SK-N-SH (cell line): ENCODE data around the gene CEL.

ENCODE experiments used
- CHD2 ChIP-seq: fragments of 150-350 bp; IDR thresholded peaks from 2 replicates; pipeline ENCODE4 v1.6.1; 2018; ENCODE audit warnings: low read length; ENCODE audit not compliant: partially characterized antibody
- EP300 ChIP-seq, 2 experiments: IDR thresholded peaks; 2 replicates each; pipeline versions ENCODE4 v1.4.0 to v1.6.1; 2012; ENCODE audit warnings: borderline replicate concordance in 1 of 2, low read depth in 1 of 2, low read length in 1 of 2
- GABPA ChIP-seq: IDR thresholded peaks from 2 replicates; pipeline ENCODE4 v1.4.0; 2012; ENCODE audit warnings: low read depth, mild to moderate bottlenecking
- GATA2 ChIP-seq: sonication (generic); formaldehyde crosslinking; IDR thresholded peaks from 2 replicates; pipeline ENCODE4 v1.5.0; 2020; ENCODE audit warnings: mild to moderate bottlenecking, missing genetic modification reagents
- RCOR1 ChIP-seq: fragments of 150-350 bp; IDR thresholded peaks from 2 replicates; pipeline ENCODE4 v1.6.1; 2017; ENCODE audit warnings: antibody characterized with exemption, low read length
- TAF1 ChIP-seq: IDR thresholded peaks from 2 replicates; pipeline ENCODE4 v1.6.1; 2012; ENCODE audit warnings: low read depth, mild to moderate bottlenecking, low read length, moderate library complexity, borderline replicate concordance
- TF ChIP-seq, protein P1 (sequence below): fragments of 200-600 bp; sonication (generic); IDR thresholded peaks from 2 replicates; pipeline ENCODE4 v1.6.1; 2017; ENCODE audit warnings: antibody characterized with exemption, mild to moderate bottlenecking, moderate library complexity
- TF ChIP-seq, protein P2 (sequence below): IDR thresholded peaks from 2 replicates; pipeline ENCODE4 v1.6.1; 2012; ENCODE audit warnings: mild to moderate bottlenecking, low read depth, low read length, moderate library complexity

DNA sequence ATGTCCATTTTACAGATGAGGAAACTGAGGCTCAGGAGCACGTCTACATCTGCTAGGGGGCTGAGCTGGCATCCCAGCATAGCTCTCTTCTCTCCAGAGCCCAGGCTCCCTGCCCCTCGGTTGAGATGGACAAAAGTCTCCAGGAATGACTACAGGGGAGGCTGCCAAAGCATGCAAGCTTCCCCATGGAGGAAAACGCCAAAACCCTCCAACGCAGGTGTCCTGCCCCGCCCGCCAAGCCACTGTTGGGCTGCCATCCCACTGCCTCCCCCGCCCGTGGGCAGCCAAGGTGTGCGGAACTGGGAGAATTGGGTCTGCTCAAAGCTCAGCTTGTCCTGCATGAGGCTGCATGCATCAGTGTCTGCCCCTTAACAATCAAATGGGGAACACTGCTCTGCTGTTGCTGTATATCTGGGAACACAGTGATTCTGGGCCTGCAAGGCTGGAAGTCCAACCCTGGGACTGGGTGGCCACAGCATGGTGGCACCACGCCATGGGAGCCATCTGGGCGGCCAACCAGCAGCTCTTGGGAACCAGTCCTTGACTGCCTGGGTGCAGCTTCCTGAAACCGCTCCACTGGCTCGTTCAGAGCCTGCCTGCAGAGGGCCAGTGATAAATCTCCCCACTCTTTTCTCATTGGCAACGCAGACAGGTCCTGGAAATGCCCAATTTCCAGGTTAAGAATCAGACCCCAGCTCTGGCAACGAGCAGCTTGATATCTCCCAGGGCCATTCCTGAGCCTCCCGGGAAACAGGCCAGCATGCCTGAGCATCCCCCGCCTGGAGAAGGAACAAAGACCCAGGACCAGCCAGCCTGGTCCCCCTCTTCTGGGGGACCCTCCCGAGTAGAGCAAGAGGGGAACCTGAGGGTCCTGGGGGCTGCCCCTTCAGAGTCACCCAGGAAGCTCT, 55.7 kb downstream of the CEL start:
- TF ChIP-seq GABPA (no peak), GATA2 (CRISPR knock-in tag) (no peak), CHD2 (no peak), EP300 (IDR thresholded peaks at IDR 0.05; ENCODE audit: borderline replicate concordance in 1 of 2, low read depth in 1 of 2, low read length in 1 of 2) (peak in 1 of 2 experiments; percentile 23; a peak in 1 of 4 replicates), RCOR1 (no peak), TAF1 (no peak)
- TF ChIP-seq, protein P1, sequence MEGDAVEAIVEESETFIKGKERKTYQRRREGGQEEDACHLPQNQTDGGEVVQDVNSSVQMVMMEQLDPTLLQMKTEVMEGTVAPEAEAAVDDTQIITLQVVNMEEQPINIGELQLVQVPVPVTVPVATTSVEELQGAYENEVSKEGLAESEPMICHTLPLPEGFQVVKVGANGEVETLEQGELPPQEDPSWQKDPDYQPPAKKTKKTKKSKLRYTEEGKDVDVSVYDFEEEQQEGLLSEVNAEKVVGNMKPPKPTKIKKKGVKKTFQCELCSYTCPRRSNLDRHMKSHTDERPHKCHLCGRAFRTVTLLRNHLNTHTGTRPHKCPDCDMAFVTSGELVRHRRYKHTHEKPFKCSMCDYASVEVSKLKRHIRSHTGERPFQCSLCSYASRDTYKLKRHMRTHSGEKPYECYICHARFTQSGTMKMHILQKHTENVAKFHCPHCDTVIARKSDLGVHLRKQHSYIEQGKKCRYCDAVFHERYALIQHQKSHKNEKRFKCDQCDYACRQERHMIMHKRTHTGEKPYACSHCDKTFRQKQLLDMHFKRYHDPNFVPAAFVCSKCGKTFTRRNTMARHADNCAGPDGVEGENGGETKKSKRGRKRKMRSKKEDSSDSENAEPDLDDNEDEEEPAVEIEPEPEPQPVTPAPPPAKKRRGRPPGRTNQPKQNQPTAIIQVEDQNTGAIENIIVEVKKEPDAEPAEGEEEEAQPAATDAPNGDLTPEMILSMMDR: no peak
- TF ChIP-seq, protein P2, sequence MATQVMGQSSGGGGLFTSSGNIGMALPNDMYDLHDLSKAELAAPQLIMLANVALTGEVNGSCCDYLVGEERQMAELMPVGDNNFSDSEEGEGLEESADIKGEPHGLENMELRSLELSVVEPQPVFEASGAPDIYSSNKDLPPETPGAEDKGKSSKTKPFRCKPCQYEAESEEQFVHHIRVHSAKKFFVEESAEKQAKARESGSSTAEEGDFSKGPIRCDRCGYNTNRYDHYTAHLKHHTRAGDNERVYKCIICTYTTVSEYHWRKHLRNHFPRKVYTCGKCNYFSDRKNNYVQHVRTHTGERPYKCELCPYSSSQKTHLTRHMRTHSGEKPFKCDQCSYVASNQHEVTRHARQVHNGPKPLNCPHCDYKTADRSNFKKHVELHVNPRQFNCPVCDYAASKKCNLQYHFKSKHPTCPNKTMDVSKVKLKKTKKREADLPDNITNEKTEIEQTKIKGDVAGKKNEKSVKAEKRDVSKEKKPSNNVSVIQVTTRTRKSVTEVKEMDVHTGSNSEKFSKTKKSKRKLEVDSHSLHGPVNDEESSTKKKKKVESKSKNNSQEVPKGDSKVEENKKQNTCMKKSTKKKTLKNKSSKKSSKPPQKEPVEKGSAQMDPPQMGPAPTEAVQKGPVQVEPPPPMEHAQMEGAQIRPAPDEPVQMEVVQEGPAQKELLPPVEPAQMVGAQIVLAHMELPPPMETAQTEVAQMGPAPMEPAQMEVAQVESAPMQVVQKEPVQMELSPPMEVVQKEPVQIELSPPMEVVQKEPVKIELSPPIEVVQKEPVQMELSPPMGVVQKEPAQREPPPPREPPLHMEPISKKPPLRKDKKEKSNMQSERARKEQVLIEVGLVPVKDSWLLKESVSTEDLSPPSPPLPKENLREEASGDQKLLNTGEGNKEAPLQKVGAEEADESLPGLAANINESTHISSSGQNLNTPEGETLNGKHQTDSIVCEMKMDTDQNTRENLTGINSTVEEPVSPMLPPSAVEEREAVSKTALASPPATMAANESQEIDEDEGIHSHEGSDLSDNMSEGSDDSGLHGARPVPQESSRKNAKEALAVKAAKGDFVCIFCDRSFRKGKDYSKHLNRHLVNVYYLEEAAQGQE: no peak
